Kidney (tissue), 14 donors: ENCODE measurements around the gene TCF21. TPM values are rescaled to one million over a fixed set of nuclear protein-coding genes. Genes with fewer than 3 reads are reported as not detected.

Experiments used
- DNase-seq, 5 donors: peaks; one replicate each; pipeline ENCODE4 v3.0.0-alpha.2; 2013 to 2020
- FAIRE-seq: peaks from 2 replicates; lab custom pipeline; 2012; peaks lifted over from hg19 to GRCh38; lab: Jason Lieb, UNC
- H3K27ac ChIP-seq, 2 donors: one replicate each; pipeline ENCODE4 v1.7.0; 2013; ENCODE audit warnings: low read depth in 2 of 2, low read length in 2 of 2, inconsistent platforms in 1 of 2
- H3K27me3 ChIP-seq: one replicate; pipeline ENCODE4 v1.7.1; 2013; ENCODE audit warnings: low read length, inconsistent platforms; ENCODE audit not compliant: control insufficient read depth, insufficient read depth
- H3K36me3 ChIP-seq, 3 donors: one replicate each; pipeline versions ENCODE4 v1.7.0 to v1.7.1; 2013; ENCODE audit warnings: low read length in 3 of 3, control low read depth in 1 of 3, inconsistent platforms in 1 of 3; ENCODE audit not compliant: insufficient read depth in 3 of 3, control insufficient read depth in 2 of 3
- H3K4me1 ChIP-seq, 3 donors: one replicate each; pipeline versions ENCODE4 v1.7.0 to v1.7.1; 2013; ENCODE audit warnings: low read length in 3 of 3, inconsistent platforms in 1 of 3, low read depth in 1 of 3; ENCODE audit not compliant: control insufficient read depth in 2 of 3, insufficient read depth in 2 of 3
- H3K4me3 ChIP-seq, 3 donors: one replicate each; pipeline versions ENCODE4 v1.7.0 to v1.8.1; 2013; ENCODE audit warnings: low read length in 3 of 3, control low read depth in 1 of 3, inconsistent platforms in 1 of 3
- H3K9ac ChIP-seq, 3 donors: one replicate each; pipeline versions ENCODE4 v1.7.0 to v1.7.1; 2013; ENCODE audit warnings: low read length in 3 of 3, control low read depth in 1 of 3, inconsistent platforms in 1 of 3
- H3K9me3 ChIP-seq, 3 donors: one replicate each; pipeline versions ENCODE4 v1.7.0 to v1.7.1; 2013; ENCODE audit warnings: low read length in 3 of 3, control low read depth in 1 of 3, inconsistent platforms in 1 of 3; ENCODE audit not compliant: control insufficient read depth in 2 of 3, insufficient read depth in 1 of 3
- intact Hi-C: fragments of 100-400 bp; cut with DNase I; formaldehyde crosslinking; loops from one replicate; pipeline ENCODE4 v1.11.1; 2022
- polyA plus RNA-seq: library from polyadenylated mRNA; stranded (reverse); fragments of 350-450 nt; fragmentation: Illumina TruSeq; extraction: RNeasy Lipid Tissue Mini Kit (QIAGEN cat#74804); gene quantifications from one replicate; pipeline ENCODE4 v1.2.3, GENCODE V29; 2014; ENCODE audit warnings: low read depth, low replicate concordance; ENCODE audit not compliant: insufficient read depth
- total RNA-seq: library from RNA; stranded (reverse); fragmentation: NEBNext Ultra II Directional; extraction: Animal tissue kit (Norgen Biotek cat#: 25700); gene quantifications from one replicate; pipeline ENCODE4 v1.2.1, GENCODE V29; 2021
- TF ChIP-seq, protein P1 (sequence below): IDR thresholded peaks from 3 replicates; pipeline ENCODE4 v1.5.1; 2012; ENCODE audit warnings: mild to moderate bottlenecking, moderate library complexity, borderline replicate concordance; ENCODE audit not compliant: insufficient read depth; ENCODE audit errors: extremely low read depth
- donor health status: control.
- donor health status: control.
- donor health status: control.
- donor health status: control.
- donor health status: control.
- donor health status: DM: yes; HTN: yes; CAD: no.
- donor health status: Normal renal cell carcinoma (clear cell type).

Gene TCF21
- total and polyA plus RNA-seq, 2 donors from 2014 or later, result 6.3 to 28.8 TPM

DNA sequence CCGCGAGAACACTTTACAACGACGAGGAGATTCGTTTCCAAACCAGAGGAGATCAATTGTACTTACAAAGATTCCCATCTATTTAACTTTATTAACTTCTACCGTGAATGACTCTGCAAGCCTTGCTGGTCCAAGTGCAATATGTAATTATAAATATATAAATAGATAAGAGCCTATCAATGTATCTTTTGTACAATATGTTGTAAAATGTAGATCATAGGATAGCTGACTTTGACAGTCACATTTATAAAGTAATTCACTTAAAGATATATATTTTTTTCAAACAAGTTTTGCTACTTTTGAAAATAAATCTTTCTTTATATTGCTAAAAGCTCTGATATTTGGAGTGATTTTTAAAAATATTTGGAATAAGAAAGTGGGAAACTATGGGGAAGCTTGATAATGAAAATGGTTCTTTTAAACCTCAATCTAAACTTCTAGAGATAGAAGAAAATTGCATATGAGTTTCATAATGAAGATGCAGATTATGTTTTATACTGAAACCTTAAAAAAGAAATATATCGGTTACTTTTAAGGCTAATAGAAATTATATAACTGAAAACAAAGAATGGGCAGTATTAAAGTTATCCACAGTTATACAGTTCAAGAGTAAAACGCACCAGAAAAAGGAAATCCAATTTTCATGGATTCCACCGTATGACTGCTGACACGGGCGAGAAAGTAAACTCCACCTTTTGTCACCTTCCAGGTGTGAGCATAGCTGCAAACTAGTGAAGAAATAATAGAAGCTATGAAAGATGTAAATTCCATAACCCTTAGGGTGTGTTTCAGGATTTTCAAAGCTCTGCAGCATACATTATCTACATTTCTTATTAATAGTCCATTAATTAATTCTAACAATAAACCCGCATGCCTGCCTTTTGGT, 3.3 kb downstream of the TCF21 start:
- H3K36me3 ChIP-seq, result peaks cover 0 to 12% (median 0%) of the 10 kb centered on the region in 3 donors
- peaks cover 20% of the 10 kb centered on the region for H3K27me3 ChIP-seq
- TF ChIP-seq, protein P1, sequence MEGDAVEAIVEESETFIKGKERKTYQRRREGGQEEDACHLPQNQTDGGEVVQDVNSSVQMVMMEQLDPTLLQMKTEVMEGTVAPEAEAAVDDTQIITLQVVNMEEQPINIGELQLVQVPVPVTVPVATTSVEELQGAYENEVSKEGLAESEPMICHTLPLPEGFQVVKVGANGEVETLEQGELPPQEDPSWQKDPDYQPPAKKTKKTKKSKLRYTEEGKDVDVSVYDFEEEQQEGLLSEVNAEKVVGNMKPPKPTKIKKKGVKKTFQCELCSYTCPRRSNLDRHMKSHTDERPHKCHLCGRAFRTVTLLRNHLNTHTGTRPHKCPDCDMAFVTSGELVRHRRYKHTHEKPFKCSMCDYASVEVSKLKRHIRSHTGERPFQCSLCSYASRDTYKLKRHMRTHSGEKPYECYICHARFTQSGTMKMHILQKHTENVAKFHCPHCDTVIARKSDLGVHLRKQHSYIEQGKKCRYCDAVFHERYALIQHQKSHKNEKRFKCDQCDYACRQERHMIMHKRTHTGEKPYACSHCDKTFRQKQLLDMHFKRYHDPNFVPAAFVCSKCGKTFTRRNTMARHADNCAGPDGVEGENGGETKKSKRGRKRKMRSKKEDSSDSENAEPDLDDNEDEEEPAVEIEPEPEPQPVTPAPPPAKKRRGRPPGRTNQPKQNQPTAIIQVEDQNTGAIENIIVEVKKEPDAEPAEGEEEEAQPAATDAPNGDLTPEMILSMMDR, result no peak
- peak overlapping the region in 2 of 3 donors; percentile 66 to 77 for H3K4me3 ChIP-seq
- peaks cover 0 to 3% (median 2%) of the 10 kb centered on the region in 3 donors for H3K4me1 ChIP-seq
- H3K27ac ChIP-seq, result peak overlapping the region in 1 of 2 donors; percentile 69
- intact Hi-C loops, result no loop called here
- peak; percentile 45 for FAIRE-seq
- H3K9me3 ChIP-seq, result no peaks in the 10 kb centered on the region
- H3K9ac ChIP-seq, result peak overlapping the region in 2 of 3 donors; percentile 38 to 74
- DNase-seq, result peak in 1 of 5 donors; percentile 49

- FAIRE-seq (no peak), DNase-seq (peak in 3 of 5 donors; percentile 56 to 69 (median 59))
- Histone ChIP-seq H3K9me3 (no peaks in the 10 kb centered on the region), H3K4me1 (peaks cover 0 to 3% (median 2%) of the 10 kb centered on the region in 3 donors), H3K36me3 (peaks cover 0 to 12% (median 0%) of the 10 kb centered on the region in 3 donors), H3K4me3 (peak overlapping the region in 2 of 3 donors; percentile 53 to 77), H3K27me3 (peaks cover 20% of the 10 kb centered on the region), H3K27ac (peak overlapping the region; percentile 5 to 33), H3K9ac (peak overlapping the region in 2 of 3 donors; percentile 38 to 74)
- intact Hi-C loops, result no loop called here
- TF ChIP-seq, protein P1, result no peak
These were observed 4.1 kb downstream of the TCF21 start for GRCh38 chr6:133892813-133893691.

- H3K9me3 ChIP-seq, result no peaks in the 10 kb centered on the region
- no peak for FAIRE-seq
- peaks cover 0 to 3% (median 2%) of the 10 kb centered on the region in 3 donors for H3K4me1 ChIP-seq
- DNase-seq, result no peak
- H3K27me3 ChIP-seq, result peaks cover 20% of the 10 kb centered on the region
- H3K27ac ChIP-seq, result peak overlapping the region; percentile 10 to 76
- H3K4me3 ChIP-seq, result peak overlapping the region in 2 of 3 donors; percentile 5 to 77
- TF ChIP-seq, protein P1, result no peak
- peak overlapping the region in 1 of 3 donors; percentile 74 for H3K9ac ChIP-seq
- intact Hi-C loops, result no loop called here
- H3K36me3 ChIP-seq, result peaks cover 0 to 12% (median 0%) of the 10 kb centered on the region in 3 donors
These were observed 5.0 kb downstream of the TCF21 start for GRCh38 chr6:133893946-133894345.
